Measurements from ENCODE around the gene FBXO47. TPM values are rescaled to one million over a fixed set of nuclear protein-coding genes. Genes with fewer than 3 reads are reported as not detected.

The FBXO47 gene, protein sequence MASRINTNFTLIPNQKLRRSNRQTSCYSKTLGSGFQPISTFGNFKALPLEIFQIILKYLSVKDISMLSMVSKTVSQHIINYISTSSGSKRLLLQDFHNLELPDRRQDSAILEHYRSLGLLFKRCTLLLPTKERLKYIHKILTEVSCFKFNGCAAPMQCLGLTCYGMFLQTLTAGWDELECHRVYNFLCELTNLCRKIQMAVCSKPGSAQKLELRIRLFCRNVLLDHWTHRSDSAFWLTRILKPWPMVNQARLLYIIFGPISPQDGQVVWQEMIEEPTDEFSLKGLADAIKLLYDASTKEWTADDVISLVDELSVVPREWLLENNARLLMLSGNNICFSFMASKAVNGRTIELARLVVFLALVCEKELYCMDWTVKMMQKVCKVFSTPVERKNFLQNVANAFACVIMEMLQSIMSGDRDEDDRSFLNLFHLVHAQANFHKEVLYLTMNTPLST
- total RNA-seq = not detected
- not detected for polyA plus RNA-seq
- long read RNA-seq, donor 1 = 0 reads
- long read RNA-seq, donor 2 = 0 reads
- long read RNA-seq, donor 3 = 0 reads
- long read RNA-seq, donor 4 = 0 reads
- long read RNA-seq, donor 5 = 0 reads
- long read RNA-seq, donor 6 = 0 reads
- long read RNA-seq, donor 7 = 0 reads
- long read RNA-seq, donor 8 = 0 reads
- long read RNA-seq, donor 9 = 0 reads
- long read RNA-seq, donor 10 = 0 reads

DNA sequence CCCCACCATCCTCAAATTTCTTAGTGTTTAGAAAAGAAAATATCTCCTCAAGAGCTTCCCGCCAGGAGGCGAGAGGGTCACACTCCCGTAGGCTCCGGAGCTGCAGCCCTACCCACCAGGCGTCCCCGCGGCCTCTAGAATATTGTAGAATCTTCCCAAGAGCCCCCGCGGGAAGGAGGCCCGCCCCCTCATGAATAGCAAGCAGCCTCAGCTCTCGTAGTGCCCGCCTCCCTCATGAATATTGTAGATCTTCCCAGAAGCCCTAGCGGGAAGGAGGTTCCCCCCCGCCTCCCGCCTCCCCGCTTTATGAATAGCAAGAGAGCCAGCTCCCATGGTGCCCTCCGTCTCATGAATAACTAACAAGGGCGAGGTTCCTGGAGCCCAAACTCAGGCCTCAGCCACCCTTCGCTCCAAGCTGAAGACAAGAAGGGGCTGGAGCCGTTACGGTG, at the start of gene FBXO47:
FBXO47 (minus strand) TSS at position 114 of the 449 bp plus-strand sequence. CDS start 4,378 bp downstream, outside the sequence.
- intact Hi-C loops (cut with DNase I) = no loop called here
- WGBS, 4 donors = 26 to 56% (median 31%) methylated on average over 13 to 21 of the region's 21 CpGs
- DNase-seq = peak; percentile 77 to 95 (median 83)

DNA sequence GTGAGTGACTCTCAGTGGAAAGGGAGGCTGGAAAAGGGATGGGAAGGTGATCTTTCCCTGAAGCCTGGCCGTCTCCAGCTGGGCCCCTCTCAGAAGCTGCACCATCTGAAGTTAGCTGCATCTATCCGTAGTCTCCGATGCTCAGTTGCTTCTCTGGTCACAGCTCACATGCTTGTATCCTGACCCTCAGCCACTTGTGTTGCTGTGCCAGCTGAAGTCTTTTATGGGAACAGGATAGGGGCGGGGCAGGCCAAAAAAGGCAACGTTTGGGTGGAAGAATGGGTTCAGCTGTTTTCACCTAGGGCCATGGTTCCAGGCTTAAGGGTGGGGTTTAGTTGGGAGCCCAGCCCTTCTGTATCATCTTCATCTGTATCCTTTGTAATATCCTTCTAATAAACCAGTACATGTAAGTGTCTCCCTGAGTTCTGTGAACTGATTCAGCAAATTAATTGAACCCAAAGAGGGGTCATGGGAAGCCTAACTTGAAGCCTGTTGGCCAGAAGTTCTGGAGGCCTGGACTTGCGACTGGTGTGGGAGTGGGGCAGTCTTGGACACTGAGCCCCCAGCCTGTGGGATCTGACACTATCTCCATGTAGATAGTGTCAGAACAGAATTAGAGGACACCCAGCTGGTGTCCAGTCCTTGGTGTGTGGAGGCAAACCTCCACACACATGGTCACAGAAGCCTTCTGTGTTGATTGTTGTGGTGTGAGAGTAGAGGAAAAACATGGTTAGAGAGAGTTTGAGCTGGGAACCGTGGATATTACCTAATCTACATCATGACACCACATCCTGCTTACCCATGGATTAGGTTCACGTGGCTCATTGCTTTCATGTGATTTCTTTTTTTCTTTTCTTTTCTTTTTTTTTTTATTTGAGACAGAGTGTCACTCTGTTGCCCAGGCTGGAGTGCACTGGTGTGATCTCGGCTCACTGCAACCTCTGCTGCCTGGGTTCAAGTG, 49.3 kb upstream of the FBXO47 start:
- 72 to 81% (median 73%) methylated on average over 9 of the region's 9 CpGs for WGBS, 4 donors

More for the DNA sequence above, at the start of gene FBXO47:
- H3K4me3 ChIP-seq = no peak within 1 kb of the TSS
- H3K4me1 ChIP-seq (replicated peaks in 1 of 2) = no peaks in the 10 kb centered on the region
- no peaks in the 10 kb centered on the region for H3K9me3 ChIP-seq (replicated peaks in 1 of 3)
- H3K36me3 ChIP-seq (replicated peaks in 1 of 2) = no peaks in the 10 kb centered on the region
- no peaks in the 10 kb centered on the region for H3K27me3 ChIP-seq
- TF ChIP-seq, protein P1, sequence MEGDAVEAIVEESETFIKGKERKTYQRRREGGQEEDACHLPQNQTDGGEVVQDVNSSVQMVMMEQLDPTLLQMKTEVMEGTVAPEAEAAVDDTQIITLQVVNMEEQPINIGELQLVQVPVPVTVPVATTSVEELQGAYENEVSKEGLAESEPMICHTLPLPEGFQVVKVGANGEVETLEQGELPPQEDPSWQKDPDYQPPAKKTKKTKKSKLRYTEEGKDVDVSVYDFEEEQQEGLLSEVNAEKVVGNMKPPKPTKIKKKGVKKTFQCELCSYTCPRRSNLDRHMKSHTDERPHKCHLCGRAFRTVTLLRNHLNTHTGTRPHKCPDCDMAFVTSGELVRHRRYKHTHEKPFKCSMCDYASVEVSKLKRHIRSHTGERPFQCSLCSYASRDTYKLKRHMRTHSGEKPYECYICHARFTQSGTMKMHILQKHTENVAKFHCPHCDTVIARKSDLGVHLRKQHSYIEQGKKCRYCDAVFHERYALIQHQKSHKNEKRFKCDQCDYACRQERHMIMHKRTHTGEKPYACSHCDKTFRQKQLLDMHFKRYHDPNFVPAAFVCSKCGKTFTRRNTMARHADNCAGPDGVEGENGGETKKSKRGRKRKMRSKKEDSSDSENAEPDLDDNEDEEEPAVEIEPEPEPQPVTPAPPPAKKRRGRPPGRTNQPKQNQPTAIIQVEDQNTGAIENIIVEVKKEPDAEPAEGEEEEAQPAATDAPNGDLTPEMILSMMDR (IDR thresholded peaks at IDR 0.05) = peak in 2 of 6 experiments; percentile 18 to 35
- TF ChIP-seq POLR2A (IDR thresholded peaks at IDR 0.05) = no peak
- H3K27ac ChIP-seq = peak within 1 kb of the TSS in 2 of 5 donors; percentile 36 to 61

DNA sequence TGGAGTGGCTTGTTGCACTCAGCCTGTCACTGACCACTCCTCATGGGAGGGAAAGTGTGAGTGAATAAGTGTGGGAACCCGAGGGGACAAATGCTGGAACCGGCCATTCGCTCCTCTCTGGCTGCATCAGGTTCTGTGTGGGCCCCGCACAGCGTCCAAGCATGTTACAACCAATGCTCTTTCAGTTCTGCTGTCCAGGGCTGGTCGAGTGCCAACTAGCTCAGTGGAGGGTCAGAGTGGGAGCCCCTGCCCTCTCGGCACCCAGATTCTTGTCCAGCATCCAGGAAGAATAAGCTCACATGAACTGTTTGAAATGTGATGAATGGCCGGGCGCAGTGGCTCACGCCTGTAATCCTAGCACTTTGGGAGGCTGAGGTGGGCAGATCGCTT, 48.3 kb upstream of the FBXO47 start:
- Histone ChIP-seq H3K4me3 (no peak overlapping the region), H3K36me3 (replicated peaks in 1 of 2) (no peaks in the 10 kb centered on the region), H3K4me1 (replicated peaks in 1 of 2) (peaks cover 0 to 9% of the 10 kb centered on the region in 2 donors), H3K27me3 (no peaks in the 10 kb centered on the region), H3K27ac (no peak overlapping the region), H3K9me3 (replicated peaks in 1 of 3) (no peaks in the 10 kb centered on the region)
- no peak for DNase-seq
- WGBS, 4 donors = 88 to 92% (median 90%) methylated on average over 10 to 11 of the region's 11 CpGs
- TF ChIP-seq, protein P1 (IDR thresholded peaks at IDR 0.05) = no peak
- TF ChIP-seq POLR2A (IDR thresholded peaks at IDR 0.05) = no peak
- intact Hi-C loops (cut with DNase I) = no loop called here

More for the DNA sequence above, 49.3 kb upstream of the FBXO47 start:
- intact Hi-C loops (cut with DNase I) = no loop called here
- no peak for DNase-seq
- H3K27ac ChIP-seq = no peak overlapping the region
- peaks cover 0 to 9% of the 10 kb centered on the region in 2 donors for H3K4me1 ChIP-seq (replicated peaks in 1 of 2)
- H3K27me3 ChIP-seq = no peaks in the 10 kb centered on the region
- H3K4me3 ChIP-seq = no peak overlapping the region
- no peaks in the 10 kb centered on the region for H3K9me3 ChIP-seq (replicated peaks in 1 of 3)
- no peak for TF ChIP-seq POLR2A (IDR thresholded peaks at IDR 0.05)
- TF ChIP-seq, protein P1 (IDR thresholded peaks at IDR 0.05) = no peak
- no peaks in the 10 kb centered on the region for H3K36me3 ChIP-seq (replicated peaks in 1 of 2)

All from adrenal gland (tissue), 19 donors.